Lower lobe of right lung (tissue), 2 donors: ENCODE measurements around the gene NDUFA5. TPM values are rescaled to one million over a fixed set of nuclear protein-coding genes. Genes with fewer than 3 reads are reported as not detected.
A peak's percentile ranks its signal among the peaks of the same experiment; 100 is the strongest.

Source experiments
- ATAC-seq, 2 donors: fragments of 200-7000 bp; cut with Tn5 transposase; one replicate each; pipeline ENCODE4 v1.9.1; 2020 to 2022; ENCODE audit warnings: mild to moderate bottlenecking in 2 of 2, moderate library complexity in 2 of 2
- DNase-seq: peaks from one replicate; pipeline ENCODE4 v3.0.0-alpha.2; 2020
- H3K27ac ChIP-seq: fragments of 200-600 bp; one replicate; pipeline ENCODE4 v1.8.0; 2022
- H3K27me3 ChIP-seq: fragments of 200-600 bp; one replicate; pipeline ENCODE4 v1.8.0; 2022; ENCODE audit warnings: low read depth
- H3K36me3 ChIP-seq: fragments of 200-600 bp; one replicate; pipeline ENCODE4 v1.8.0; 2022; ENCODE audit warnings: mild to moderate bottlenecking
- H3K4me1 ChIP-seq: fragments of 200-600 bp; one replicate; pipeline ENCODE4 v1.8.0; 2022
- H3K4me3 ChIP-seq: fragments of 200-600 bp; one replicate; pipeline ENCODE4 v1.8.0; 2022; ENCODE audit warnings: mild to moderate bottlenecking
- H3K9me3 ChIP-seq: fragments of 200-600 bp; one replicate; pipeline ENCODE4 v1.8.0; 2022
- CTCF ChIP-seq: fragments of 200-600 bp; IDR thresholded peaks from one replicate; pipeline ENCODE4 v1.8.0; 2022; ENCODE audit warnings: antibody characterized with exemption, mild to moderate bottlenecking
- intact Hi-C: fragments of 100-400 bp; cut with DNase I; formaldehyde crosslinking; loops from one replicate; pipeline ENCODE4 v1.11.0; 2022
- total RNA-seq: library from RNA; stranded (reverse); fragmentation: NEBNext Ultra II Directional; extraction: Animal tissue kit (Norgen Biotek cat#: 25700); gene quantifications from one replicate; pipeline ENCODE4 v1.2.1, GENCODE V29; 2021
- donor health status: DM: no; HTN: yes; CAD: no; lungs with severe emphysema.

NDUFA5 gene
- total RNA-seq, 1 donor from 2014 or later = 61.4 TPM

DNA sequence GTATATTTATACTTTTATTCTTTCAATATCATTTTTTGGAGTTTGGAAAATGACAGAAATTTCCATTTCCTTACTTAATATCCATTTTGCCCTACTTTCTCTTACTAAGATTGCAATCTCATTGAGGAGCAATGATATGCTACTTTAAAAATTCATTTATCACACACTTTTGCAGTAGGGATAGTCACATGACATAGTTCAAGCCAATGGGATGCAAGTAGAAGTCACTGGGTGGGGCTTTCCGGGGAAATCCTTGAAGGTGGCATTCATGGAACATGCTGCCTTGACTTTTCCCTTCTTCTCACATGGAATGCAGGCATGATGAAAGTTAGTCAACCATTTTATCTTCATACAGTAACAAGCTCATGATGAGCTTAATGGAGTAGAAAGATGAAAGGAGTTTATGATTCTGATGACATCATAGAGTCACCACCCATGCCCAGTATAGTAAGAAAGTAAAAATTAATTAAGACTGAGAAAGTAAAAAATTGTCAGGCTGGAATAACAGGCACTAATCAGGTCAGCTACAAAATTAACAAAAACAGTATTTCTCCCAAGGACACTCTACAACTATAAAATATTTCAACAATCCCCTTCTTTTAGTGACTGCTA lies 56.6 kb downstream of the NDUFA5 start:
- intact Hi-C loops = no loop called here
- TF ChIP-seq CTCF = no peak
- Histone ChIP-seq H3K4me1 (no peaks in the 10 kb centered on the region), H3K27me3 (no peaks in the 10 kb centered on the region), H3K27ac (no peak overlapping the region), H3K4me3 (no peak overlapping the region), H3K9me3 (no peaks in the 10 kb centered on the region), H3K36me3 (no peaks in the 10 kb centered on the region)
- no peak for ATAC-seq
- no peak for DNase-seq

- DNase-seq (no peak), ATAC-seq (no peak)
- no peaks in the 10 kb centered on the region for H3K36me3 ChIP-seq
- H3K9me3 ChIP-seq = no peaks in the 10 kb centered on the region
- no peaks in the 10 kb centered on the region for H3K4me1 ChIP-seq
- intact Hi-C loops = no loop called here
- no peak for TF ChIP-seq CTCF
- H3K4me3 ChIP-seq = no peak overlapping the region
- no peak overlapping the region for H3K27ac ChIP-seq
- H3K27me3 ChIP-seq = no peaks in the 10 kb centered on the region
Observed at GRCh38 chr7:123499211-123499970, 58.2 kb downstream of the NDUFA5 start.

DNA sequence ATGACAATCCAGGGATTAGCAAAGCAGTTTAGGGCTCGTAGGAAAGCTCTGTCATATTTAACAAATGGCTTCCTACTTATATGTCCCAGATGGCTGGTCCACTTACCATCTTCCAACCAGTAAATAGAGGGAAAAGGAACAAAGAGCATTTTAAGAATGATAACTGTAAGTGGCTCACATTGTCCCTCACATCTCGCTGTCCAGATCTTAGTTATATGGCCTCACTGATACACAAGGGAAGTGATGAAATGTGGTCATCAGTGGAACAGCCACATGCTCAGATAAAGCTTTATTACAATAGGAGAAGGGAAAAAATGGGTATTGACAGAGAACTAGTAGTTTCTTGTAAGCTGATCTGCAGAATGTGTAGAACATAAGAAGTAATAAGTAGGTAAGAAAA lies 59.0 kb downstream of the NDUFA5 start:
- TF ChIP-seq CTCF = no peak
- H3K27me3 ChIP-seq = no peaks in the 10 kb centered on the region
- intact Hi-C loops = no loop called here
- no peaks in the 10 kb centered on the region for H3K36me3 ChIP-seq
- H3K9me3 ChIP-seq = no peaks in the 10 kb centered on the region
- H3K4me3 ChIP-seq = no peak overlapping the region
- DNase-seq = no peak
- H3K4me1 ChIP-seq = no peaks in the 10 kb centered on the region
- H3K27ac ChIP-seq = no peak overlapping the region
- ATAC-seq = no peak

DNA sequence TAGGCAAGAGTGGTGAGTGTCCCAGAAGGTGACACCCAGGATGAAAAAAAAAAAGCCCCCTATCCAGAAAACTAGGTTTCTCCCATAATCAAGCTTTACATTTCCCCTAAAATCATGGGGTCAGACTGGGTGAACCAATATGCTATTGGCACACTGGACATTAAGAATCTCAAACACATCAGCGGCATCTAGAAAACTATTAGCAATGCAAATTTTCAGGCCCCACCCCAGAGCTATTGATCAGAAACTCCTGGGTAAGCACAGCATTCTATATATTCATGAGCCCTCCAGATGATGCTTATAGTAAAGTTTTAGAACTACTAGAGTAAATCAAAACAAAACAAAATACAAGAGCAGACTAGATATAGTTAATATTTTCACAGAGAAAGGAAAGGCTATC lies 59.6 kb downstream of the NDUFA5 start:
- no peak overlapping the region for H3K27ac ChIP-seq
- H3K27me3 ChIP-seq = no peaks in the 10 kb centered on the region
- no peaks in the 10 kb centered on the region for H3K36me3 ChIP-seq
- no peak for DNase-seq
- no peak for TF ChIP-seq CTCF
- no peak for ATAC-seq
- H3K4me3 ChIP-seq = no peak overlapping the region
- intact Hi-C loops = no loop called here
- no peaks in the 10 kb centered on the region for H3K9me3 ChIP-seq
- no peaks in the 10 kb centered on the region for H3K4me1 ChIP-seq

DNA sequence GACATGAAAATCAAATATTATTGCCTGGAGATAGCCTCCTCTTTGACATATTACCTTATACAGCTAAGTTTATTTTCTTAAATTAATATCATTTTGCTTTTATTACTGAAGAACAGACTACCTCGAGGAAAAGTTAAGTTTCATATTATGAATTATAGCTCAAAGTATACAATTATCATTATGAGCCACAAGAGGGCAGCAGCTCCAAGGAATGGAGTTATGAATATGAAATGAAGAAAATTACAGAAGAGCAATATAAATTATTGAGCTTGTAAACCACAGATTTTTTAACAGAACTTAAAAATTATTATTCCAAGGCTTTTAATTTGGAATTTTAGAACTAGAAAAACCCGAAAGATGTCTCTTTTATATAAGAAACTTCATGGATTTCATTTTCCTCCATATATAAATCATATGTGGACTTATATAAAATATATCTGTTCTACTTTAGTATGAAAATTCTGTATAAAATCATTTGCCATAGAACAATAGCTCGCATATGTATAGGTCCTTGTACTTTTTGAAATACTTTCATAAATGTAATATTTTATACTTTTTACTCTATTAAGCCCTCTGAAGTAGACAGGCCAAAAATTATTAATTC lies 63.3 kb downstream of the NDUFA5 start:
- Histone ChIP-seq H3K9me3 (no peaks in the 10 kb centered on the region), H3K4me3 (no peak overlapping the region), H3K27me3 (no peaks in the 10 kb centered on the region), H3K4me1 (no peaks in the 10 kb centered on the region), H3K36me3 (no peaks in the 10 kb centered on the region), H3K27ac (no peak overlapping the region)
- no peak for DNase-seq
- no peak for ATAC-seq
- intact Hi-C loops = no loop called here
- TF ChIP-seq CTCF = peak; percentile 71
